NCI-H2029 treated with DMSO at 0.1 percent for 48 hours (cell line): ENCODE data around the gene THSD7A.
A peak's percentile ranks its signal among the peaks of the same experiment; 100 is the strongest.
"Not testable (repeated sequence)": the region's sequence is repeated elsewhere in the genome, so short reads cannot be mapped to it uniquely, and the experiment has no call there.

ENCODE experiments used
- DNase-seq: peaks from one replicate; lab custom pipeline; 2025; lab: John Stamatoyannopoulos, UW

Gene THSD7A

DNA sequence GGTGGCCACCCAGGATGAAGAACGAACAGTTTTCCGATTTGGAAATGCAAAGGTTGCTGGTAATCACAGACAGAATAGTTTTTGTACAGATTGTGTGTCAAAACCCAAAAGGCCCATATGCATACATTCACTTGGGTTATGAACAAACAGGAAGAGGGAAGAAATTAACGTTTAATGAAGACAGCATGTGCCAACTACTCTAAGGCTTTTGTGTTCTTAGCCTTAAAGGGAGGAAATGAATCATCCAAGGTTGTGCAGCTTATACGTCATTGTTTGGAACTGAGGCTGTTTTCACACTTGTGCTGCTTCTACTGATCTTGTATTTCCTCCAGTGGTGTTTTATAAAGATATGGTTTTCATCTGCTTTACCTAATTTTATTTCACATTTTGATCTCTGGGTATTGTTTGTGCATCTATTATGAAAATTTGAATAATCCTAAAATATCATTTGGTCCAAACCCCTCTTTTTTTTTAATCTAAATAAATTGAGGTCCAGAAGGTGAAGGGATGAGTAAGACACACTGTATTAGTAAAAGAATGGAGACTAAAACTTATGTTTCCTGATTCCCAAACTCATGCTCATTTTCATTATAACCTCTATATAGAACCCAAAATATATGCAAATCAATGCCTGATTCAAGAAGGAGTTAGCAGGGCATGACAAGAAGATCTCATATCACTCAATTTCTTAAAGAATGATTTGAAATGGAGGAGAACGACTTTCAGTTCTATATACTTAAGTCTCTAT, 373.1 kb downstream of the THSD7A start:
- no peak for DNase-seq

DNA sequence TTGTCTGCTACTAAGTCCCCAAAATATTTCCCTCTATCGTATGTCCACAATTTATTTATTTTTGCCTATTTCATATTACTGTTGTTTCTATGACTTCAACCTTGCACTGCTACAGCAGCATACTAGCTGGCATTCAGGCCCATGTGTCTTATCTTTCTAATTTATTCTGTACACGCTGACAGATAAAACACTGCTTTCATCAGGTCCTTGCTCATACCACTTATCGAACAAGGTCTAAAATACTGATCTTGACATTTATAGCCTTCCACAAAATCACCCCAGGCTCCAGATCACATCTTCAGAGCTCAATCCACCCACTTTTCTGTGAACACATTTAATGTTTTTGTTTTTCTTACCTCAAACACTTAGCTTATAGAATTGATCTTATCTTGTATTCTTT, 374.6 kb downstream of the THSD7A start:
- no peak for DNase-seq

DNA sequence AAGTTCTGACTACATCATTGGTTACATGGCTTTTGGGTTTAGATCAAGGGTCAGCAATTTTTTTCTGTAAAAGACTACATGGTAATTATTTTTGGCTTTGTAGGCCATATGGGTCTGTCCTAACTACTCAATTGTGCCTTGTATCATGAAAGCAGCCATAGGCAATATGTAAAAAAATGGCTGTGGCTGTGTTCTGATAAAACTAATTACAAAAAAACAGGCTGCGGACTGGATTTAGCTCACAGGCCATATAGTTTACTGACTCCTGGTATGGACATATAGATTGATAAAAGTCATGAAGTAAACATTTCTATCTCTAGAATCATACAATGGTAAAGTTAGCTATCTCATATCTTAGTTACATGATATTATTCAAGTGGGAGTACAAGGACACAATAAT, 375.4 kb downstream of the THSD7A start:
- no peak for DNase-seq

DNA sequence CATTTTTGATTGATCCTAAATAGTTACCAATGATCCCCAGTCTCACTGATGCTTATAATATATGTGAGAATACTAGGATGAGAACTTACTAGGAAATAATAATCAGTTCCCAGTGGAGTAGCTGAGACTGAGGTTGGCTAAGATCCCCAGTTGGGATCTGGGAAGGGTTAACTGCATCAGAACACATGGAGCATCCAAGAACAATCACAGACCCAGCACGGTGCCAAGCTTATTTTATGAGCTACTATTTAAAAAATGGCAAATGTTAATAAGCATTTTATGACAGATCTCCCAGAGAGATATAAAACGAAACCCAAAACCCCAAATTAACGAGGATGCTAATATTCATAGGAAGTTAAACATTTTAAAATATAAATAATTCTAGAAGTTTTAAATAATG, 379.5 kb downstream of the THSD7A start:
- DNase-seq, result no peak

DNA sequence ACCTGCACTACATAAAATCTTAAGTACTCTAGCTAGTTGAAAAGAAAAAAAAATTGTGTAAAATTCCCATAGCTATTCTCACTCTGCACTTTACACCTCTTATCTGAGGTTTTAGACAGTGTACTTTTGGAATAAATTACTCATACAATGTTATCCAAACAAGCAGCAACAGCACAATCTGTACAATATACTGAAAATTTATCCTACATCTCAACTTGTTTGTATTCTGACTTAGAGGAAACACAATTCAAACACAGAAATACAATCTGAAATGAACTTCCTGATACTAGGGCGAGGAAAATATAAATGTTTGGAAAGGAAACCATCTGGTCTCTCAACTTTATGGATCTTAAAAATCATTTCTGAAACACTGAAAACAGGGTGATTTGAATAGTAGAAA, 381.7 kb downstream of the THSD7A start:
- no peak for DNase-seq

DNA sequence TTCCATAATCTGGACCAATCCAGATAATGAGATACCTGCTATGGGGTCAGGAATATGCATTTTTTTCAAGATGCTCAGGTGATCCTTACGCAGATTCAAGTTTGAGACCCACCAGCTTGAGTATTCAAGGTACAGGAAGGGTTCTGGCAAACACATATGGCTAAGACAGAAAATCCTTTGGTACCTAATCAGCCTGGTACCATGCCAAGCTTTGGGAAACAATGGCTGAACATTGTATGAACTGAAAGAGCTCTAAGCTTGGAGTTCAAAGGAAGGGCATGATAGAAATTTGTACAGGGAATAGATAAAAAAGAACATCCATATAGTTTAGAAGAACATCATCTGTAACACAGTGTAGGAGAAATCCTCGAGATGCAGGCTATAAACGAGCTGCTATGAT, 382.7 kb downstream of the THSD7A start:
- no peak for DNase-seq

DNA sequence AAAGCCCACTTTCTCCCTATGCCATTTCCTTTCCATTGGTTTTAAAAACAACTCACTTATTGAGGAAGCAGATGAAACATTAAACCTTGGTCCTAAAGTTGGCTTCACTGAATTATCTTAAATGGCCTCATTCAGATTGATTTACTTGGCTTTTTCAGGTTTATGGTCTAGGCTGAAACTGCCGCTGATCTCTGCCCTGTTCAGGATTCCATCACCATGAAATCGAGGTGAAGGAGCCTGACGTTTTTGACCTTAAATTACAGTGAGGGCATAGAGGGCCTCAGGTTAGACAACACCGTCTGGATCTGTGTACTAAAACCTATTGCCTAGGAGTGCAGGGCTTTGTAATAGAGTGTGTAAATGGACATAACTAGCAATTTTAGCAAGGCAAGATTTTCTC, 383.7 kb downstream of the THSD7A start:
- DNase-seq, result no peak

DNA sequence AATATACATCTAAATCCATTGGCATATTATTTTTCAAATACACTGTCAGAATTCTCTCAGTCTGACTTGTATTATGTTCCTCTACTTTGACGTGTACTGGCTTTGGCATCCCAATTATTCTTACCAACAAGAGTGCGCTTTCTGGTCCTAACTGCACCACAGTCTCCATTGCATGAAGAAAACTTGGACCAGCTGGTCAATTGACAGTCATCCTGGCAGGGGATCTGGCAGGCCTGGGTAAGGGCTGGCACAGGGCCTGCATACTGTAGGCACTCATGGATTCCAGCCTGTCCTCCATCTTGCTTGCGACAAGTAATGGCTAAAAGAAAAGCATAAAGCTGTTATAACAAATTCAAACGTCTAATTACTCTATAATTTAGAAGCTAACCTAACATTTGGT, 384.9 kb downstream of the THSD7A start:
- no peak for DNase-seq

DNA sequence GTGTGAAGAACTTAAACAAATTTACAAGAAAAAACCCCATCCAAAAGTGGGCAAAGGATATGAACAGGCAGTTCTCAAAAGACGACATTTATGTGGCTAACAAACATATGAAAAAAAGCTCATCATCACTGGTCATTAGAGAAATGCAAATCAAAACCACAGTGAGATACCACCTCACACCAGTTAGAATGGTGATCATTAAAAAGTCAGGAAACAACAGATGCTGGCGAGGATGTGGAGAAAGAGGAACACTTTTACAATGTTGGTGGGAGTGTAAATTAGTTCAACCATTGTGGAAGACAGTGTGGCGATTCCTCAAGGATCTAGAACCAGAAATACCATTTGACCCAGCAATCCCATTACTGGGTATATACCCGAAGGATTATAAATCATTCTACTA, 388.1 kb downstream of the THSD7A start:
- not testable (repeated sequence) for DNase-seq

DNA sequence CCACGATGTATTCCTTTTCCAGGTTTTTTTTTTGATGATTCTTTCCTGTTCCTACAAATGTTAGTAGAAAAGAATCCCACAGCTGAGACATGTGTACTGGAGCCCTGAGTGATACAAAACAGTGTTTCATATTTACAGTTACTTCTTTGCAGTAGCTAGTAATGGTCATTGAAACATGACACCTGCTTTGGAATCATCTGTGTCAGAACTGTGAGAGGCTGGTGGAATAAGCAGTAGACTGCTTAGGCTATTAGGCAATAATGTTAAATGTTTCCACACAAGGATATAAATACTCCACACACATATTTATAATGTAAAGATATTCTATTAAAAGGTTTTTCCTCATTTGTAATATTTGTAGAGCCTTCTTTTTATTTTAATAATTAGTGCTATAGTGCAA, 394.0 kb downstream of the THSD7A start:
- DNase-seq, result no peak

DNA sequence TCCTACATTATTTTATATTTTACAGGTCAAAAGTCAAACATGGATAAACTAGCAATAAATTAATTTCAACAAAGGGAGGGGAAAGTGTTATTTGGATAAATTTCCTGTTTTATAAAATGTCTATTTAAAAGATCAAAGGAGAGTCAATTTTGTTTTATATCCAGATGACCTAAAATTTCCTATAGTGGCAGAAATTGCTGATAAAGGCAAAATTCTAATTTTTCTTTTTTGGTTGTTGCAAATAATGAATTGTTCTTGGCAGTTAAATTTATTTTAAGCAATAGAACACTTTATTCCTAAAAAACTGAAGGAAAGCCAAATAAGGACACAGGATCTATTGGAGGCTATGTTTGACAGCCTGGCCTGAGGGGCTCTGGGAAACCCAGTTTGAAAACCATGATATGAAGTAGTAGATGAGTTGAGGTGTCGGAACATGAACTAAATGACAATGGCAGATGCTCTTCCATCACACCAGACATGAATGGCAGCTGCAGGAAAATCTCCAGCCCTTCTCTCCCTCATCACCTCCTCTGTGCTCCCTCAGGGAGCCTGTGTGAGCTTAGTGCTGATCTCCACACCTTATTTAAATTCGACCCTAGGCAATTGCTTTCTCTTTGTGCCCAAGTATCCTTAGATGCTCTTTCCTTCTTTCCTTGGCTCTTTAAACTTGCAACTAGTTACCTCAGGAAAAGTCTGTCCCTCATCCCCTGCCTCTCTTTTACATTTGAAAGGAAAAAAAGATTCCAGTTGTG, 395.0 kb downstream of the THSD7A start:
- no peak for DNase-seq

DNA sequence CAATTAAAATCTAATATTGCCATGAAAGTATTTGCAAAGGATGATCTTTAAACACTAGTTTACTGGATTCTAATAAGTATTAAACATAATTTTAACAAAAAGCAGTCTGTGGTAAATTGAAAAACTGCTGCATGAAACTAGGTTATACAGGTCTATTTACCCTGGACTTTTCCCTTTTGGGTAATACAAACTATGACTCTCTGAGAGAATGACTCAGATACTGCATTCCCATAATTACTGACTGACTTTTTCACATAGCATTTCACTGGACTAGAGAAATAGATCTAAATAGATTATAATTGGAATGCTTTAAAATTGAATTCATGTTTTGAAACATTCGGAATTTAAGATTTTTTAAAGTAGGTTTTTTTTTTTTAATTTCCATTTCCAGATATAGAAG, 395.7 kb downstream of the THSD7A start:
- DNase-seq, result no peak

DNA sequence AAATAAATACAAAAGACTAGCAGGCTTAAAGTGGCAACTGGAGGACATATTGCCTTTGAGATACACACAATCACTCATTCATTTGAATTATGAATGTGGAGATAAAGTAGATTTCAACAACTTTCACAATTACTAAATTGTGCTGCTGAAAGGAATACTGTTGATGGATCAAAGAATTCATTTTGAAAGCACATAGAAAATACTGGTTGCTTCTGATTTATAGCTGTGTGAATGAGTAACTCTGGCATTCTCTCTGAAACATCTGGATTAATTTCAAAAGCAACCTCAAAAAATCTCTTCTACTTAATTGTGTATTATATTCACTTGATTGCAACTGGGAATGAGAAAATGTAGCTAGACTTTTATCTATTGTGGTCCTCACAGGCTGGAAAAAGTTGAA, 397.6 kb downstream of the THSD7A start:
- DNase-seq, result no peak

DNA sequence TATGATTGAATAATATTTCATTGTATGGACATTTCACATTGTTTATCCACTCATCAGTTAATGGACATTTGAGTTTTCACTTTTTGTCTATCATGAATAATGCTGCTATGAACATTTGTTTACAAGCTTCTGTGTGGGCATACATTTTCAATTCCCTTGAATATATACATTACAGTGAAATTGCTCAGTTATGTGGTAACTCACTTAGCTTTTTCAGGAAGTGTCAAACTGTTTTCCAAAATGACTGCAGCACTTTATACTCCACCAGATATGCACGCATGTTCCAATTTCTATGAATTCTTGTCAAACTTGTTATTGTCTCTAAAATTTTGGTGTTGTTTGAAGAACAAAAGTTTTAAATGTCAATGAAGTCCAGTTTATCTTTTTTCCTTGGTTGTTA, 401.2 kb downstream of the THSD7A start:
- DNase-seq, result no peak

DNA sequence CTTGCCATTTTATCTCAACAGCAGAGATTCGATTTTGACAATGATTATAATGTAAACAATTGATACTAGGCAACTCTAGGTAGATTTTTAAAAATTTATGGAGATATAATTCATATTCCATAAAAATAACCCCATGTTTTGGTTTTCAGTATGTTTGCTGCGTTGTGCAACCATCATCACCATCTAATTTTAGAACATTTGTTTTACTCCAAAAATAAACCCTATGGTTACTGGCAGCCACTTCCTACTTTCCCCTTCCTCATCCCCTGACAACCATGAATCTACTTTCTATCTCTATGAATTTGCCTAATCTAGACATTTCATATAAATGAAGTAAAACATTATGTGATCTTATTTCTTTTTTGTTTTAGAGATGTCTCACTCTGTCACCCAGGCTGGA, 401.9 kb downstream of the THSD7A start:
- DNase-seq, result no peak

DNA sequence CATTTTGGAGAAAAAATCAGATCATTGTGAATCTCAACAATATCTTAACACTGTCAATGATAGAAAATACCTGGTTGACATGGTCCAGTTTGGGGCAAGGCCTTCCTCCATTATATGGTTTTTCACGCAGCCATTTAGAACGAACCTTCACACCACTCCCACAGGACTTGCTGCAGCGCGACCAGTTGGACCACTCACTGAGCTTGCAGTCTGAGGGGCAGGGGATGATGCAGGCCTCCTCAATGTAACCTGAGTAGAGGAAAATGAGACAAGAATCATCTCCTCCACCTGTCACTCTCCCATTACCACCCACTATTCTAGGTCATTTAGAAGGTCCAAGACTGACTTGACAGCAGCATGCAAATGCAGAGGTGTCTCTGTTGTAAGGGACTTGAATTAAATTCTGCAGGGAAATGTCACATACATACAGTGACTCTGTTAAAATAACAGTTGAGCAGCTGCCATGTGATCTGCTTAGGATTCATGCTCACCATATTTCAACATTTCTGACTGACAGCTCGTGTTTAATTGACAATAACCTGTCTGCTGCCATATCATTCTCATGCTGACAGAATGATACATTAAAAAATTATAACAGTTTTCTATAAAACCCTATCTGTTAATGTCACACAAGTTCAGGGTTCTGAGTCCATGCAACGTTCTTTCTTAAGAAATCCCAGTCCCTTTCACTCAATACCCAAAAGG, 403.0 kb downstream of the THSD7A start:
- no peak for DNase-seq

DNA sequence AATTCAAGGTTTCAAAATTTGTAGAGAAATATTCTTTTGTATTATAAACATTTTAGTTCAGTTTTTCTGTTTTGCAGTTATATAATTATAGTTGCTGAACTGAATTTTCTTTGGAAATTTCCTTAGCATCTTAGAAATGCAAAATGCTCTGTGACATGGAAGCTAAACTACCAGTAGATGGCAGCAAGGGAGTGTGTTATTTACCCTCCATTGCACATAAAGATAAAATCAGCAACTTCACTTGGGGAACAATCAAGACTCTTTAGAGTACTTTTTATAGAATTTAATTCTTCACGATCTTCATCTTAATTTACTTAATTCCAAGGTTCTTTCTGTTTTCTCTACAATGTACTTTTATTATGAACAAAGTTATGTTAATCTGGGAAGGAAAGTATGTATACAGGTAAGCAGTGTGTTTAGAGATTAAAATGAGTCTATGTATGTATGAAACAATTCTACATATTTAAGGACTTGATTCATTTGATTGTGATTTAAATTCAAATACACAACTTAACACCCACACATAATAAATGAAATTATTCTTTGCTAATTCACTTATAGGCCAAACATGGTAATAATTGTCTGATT, 404.2 kb downstream of the THSD7A start:
- DNase-seq, result peak; percentile 32

DNA sequence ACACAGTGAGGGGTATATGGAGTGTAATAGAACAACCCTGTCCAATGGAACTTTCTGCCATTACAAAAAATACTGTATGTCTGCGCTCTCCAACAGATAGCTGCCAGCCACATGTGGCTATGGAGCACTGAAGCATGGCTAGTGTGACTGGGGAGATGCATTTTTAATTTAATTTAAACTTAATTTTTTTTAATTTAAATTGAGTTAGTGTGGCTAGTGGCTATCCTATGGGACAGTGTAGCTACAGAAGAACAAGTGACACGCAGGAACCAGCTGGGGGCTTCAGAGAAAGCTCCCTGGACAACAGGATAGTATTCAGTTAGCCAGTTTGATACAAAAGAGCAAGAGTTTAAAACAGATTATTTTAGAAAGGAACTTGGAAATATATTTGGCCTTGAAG, 408.0 kb downstream of the THSD7A start:
- no peak for DNase-seq

DNA sequence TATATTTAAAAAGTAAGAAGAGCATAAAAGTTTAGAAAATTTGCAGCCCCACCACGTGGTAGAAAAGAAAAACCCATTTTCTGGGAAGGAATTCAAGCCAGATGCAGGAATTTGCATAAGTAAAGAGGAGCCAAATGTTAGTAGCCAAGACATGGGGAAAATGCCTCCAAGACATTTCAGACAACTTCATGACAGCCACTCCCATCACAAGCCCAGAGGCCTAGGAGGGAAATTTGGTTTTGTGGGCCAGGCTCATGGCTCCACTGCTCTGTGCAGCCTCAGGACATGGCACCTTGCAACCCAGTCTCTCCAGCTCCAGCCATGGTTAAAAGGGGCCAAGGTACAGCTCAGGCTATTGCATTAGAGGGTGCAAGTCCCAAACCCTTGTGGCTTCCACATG, 411.9 kb downstream of the THSD7A start:
- no peak for DNase-seq

DNA sequence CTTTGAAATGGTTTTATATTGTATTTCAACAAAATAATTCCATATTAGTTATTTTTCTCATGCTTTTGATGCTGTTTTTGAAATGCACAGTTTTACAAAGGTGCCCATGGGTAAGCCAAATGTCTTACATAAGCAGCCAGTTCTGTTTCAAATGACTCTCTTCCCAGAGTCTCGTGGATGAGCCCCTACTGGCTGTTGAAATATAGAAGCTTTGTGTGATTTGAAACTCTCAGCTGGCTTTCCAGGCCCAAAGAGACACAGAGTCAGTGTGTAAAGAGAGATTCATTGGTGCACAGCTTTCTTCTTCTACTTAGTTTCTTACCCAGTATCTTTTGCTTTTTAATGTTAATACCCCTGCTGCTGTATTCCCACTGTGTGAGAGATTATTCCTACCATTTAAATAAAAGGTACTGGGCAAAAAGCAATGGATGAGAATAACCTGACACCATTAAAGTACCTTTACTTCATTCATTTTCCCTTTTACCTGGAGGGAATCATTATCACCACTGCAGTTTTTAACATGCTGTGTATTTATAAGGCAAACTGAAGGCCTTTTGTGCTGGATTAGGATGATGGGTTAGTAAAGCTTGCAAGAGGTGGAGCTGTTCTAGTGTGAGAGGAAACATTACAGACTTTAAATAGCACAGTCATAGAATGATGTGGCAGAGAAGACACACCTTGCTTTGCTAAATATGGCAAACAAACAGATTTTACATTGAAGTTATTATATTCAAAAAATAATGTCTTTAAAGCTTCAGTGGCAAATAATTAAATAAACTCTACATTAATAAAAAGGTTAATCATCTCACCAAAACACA, 415.1 kb downstream of the THSD7A start:
- no peak for DNase-seq

DNA sequence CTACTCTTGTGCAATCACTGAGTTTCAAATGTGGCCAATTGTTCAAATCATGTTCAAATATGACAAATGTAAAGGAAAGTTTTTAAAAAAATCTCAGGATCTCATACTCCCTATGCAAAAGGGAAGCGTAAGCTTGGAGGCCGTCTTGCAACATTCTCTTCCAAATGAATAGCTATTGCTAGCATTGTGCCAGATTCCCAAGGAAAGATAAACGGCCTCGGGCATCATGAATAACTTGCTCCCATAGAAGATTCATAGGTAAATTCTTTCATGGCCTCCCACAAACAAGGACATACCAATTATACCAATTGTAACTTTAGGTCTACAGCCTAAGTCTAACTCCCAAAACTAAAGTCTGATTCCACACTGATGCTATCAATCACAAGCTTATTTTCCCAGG, 416.9 kb downstream of the THSD7A start:
- no peak for DNase-seq

DNA sequence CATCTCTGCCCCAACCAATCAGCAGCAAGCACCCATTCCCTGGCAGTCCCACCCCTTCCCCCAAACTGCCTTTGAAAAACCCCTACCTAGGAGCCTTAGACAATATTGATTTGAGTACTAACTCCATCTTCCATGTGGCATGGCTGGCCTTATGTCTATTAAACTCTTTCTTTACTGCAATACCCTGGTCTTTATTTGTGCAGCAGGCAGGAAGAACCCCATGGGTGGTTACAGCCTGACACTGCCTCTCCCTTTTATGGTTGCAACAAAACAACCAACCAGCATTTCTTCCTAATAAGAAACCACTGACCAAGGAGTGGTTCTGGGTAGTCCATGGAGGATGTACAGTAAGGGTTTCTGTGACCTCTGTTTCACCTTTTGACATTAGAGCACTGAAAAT, 418.1 kb downstream of the THSD7A start:
- DNase-seq, result no peak
